ENCODE results near the gene CAMK2B. TPM values are rescaled to one million over a fixed set of nuclear protein-coding genes. Genes with fewer than 3 reads are reported as not detected.
"Not testable (repeated sequence)": the region's sequence is repeated elsewhere in the genome, so short reads cannot be mapped to it uniquely, and the experiment has no call there.

CAMK2B gene
- total RNA-seq, 4 donors from 2014 or later = 35.3 to 64.8 (median 46.0) TPM

GRCh38 chr7:44176486-44176885 is 148.9 kb downstream of the CAMK2B start:
- Histone ChIP-seq H3K36me3 (no peaks in the 10 kb centered on the region), H3K4me1 (no peaks in the 10 kb centered on the region), H3K9me3 (no peaks in the 10 kb centered on the region), H3K27me3 (no peaks in the 10 kb centered on the region), H3K4me3 (no peak overlapping the region), H3K27ac (no peak overlapping the region)
- ATAC-seq (no peak), DNase-seq (no peak)
- in situ Hi-C loops (cut with MboI; ENCODE audit: low sequenced_read_pairs in 4 of 4) = no loop called here
- TF ChIP-seq POLR2A (IDR thresholded peaks at IDR 0.05) = no peak
- TF ChIP-seq CTCF (IDR thresholded peaks at IDR 0.05 in 4 of 5, conservative IDR thresholded peaks at IDR 0.05 in 1 of 5) = no peak
- intact Hi-C loops (cut with DNase I; ENCODE audit: low total_unique reads) = no loop called here

GRCh38 chr7:44175730-44176129 is 149.7 kb downstream of the CAMK2B start:
- no peak for TF ChIP-seq CTCF (IDR thresholded peaks at IDR 0.05 in 4 of 5, conservative IDR thresholded peaks at IDR 0.05 in 1 of 5)
- no peak for TF ChIP-seq POLR2A (IDR thresholded peaks at IDR 0.05)
- H3K27ac ChIP-seq = no peak overlapping the region
- H3K9me3 ChIP-seq = no peaks in the 10 kb centered on the region
- in situ Hi-C loops (cut with MboI; ENCODE audit: low sequenced_read_pairs in 4 of 4) = no loop called here
- no peak for ATAC-seq
- no peak overlapping the region for H3K4me3 ChIP-seq
- H3K27me3 ChIP-seq = no peaks in the 10 kb centered on the region
- H3K36me3 ChIP-seq = no peaks in the 10 kb centered on the region
- no peak for DNase-seq
- no peaks in the 10 kb centered on the region for H3K4me1 ChIP-seq
- intact Hi-C loops (cut with DNase I; ENCODE audit: low total_unique reads) = no loop called here

GRCh38 chr7:44174694-44174948 is 150.8 kb downstream of the CAMK2B start:
- H3K27ac ChIP-seq; H3K36me3 ChIP-seq; H3K27me3 ChIP-seq; H3K4me1 ChIP-seq; DNase-seq; H3K9me3 ChIP-seq; H3K4me3 ChIP-seq; ATAC-seq; in situ Hi-C loops (cut with MboI; ENCODE audit: low sequenced_read_pairs in 4 of 4); intact Hi-C loops (cut with DNase I; ENCODE audit: low total_unique reads): not testable (repeated sequence)

GRCh38 chr7:44173911-44174693 is 151.3 kb downstream of the CAMK2B start:
- no peak for TF ChIP-seq CTCF (IDR thresholded peaks at IDR 0.05 in 4 of 5, conservative IDR thresholded peaks at IDR 0.05 in 1 of 5)
- no peak for TF ChIP-seq POLR2A (IDR thresholded peaks at IDR 0.05)
- in situ Hi-C loops (cut with MboI; ENCODE audit: low sequenced_read_pairs in 4 of 4) = no loop called here
- H3K27ac ChIP-seq = no peak overlapping the region
- DNase-seq = no peak
- H3K9me3 ChIP-seq = no peaks in the 10 kb centered on the region
- no peak overlapping the region for H3K4me3 ChIP-seq
- no peaks in the 10 kb centered on the region for H3K27me3 ChIP-seq
- intact Hi-C loops (cut with DNase I; ENCODE audit: low total_unique reads) = no loop called here
- ATAC-seq = no peak
- no peaks in the 10 kb centered on the region for H3K4me1 ChIP-seq
- no peaks in the 10 kb centered on the region for H3K36me3 ChIP-seq

- H3K9me3 ChIP-seq = no peaks in the 10 kb centered on the region
- ATAC-seq (no peak), DNase-seq (no peak)
- H3K27ac ChIP-seq = no peak overlapping the region
- H3K4me1 ChIP-seq = no peaks in the 10 kb centered on the region
- no peak overlapping the region for H3K4me3 ChIP-seq
- intact Hi-C loops (cut with DNase I; ENCODE audit: low total_unique reads) (no loop called here), in situ Hi-C loops (cut with MboI; ENCODE audit: low sequenced_read_pairs in 4 of 4) (no loop called here)
- no peaks in the 10 kb centered on the region for H3K36me3 ChIP-seq
- TF ChIP-seq CTCF (IDR thresholded peaks at IDR 0.05 in 4 of 5, conservative IDR thresholded peaks at IDR 0.05 in 1 of 5) = no peak
- no peak for TF ChIP-seq POLR2A (IDR thresholded peaks at IDR 0.05)
- H3K27me3 ChIP-seq = no peaks in the 10 kb centered on the region
Measured at GRCh38 chr7:44172803-44173424, 152.5 kb downstream of the CAMK2B start.

All from gastrocnemius medialis (tissue), 4 donors.